ENCODE data around the gene PLEKHA7.

- TF ChIP-seq POLR2A (IDR thresholded peaks at IDR 0.05; ENCODE audit: low read depth, low read length) (no peak), POLR2AphosphoS5 (IDR thresholded peaks at IDR 0.05; ENCODE audit: low read depth, low read length) (no peak)
Measured at GRCh38 chr11:16827139-16827538, 187.1 kb downstream of the PLEKHA7 start.

Data from GM12892 (cell line).